ENCODE measurements around the gene SEZ6L2. TPM values are rescaled to one million over a fixed set of nuclear protein-coding genes. Genes with fewer than 3 reads are reported as not detected.

Gene SEZ6L2
- total and polyA plus RNA-seq, 2 of the 13 experiments (the other 11 are each of a cell fraction or from before 2014, with no cell fraction given), result 14.9 to 16.9 TPM

GRCh38 chr16:29841631-29842030 is 57.7 kb downstream of the SEZ6L2 start:
- Histone ChIP-seq H3K9ac (ENCODE audit: insufficient read depth, low read depth, low read length) (no peak overlapping the region), H2AFZ (ENCODE audit: low read length) (no peak overlapping the region), H3K27me3 (ENCODE audit: control insufficient read depth in 1 of 2, insufficient read depth in 2 of 2, low read length in 2 of 2) (no peaks in the 10 kb centered on the region), H4K20me1 (ENCODE audit: insufficient read depth, low read length) (no peaks in the 10 kb centered on the region), H3K4me3 (replicated peaks in 1 of 3; ENCODE audit: insufficient read depth in 1 of 3, low read depth in 2 of 3, low read length in 3 of 3) (no peak overlapping the region), H3K79me2 (ENCODE audit: insufficient read depth, low read length) (no peaks in the 10 kb centered on the region), H3K4me1 (ENCODE audit: insufficient read depth, low read length) (no peaks in the 10 kb centered on the region), H3K27ac (ENCODE audit: extremely low read length, insufficient read depth, low read length) (no peak overlapping the region), H3K36me3 (replicated peaks in 1 of 2; ENCODE audit: control insufficient read depth in 1 of 2, insufficient read depth in 2 of 2, low read length in 2 of 2) (peaks cover 1 to 5% of the 10 kb centered on the region in 2 experiments; a peak in 2 of 5 replicates), H3K4me2 (ENCODE audit: low read depth, low read length) (no peak overlapping the region), H3K9me3 (ENCODE audit: low read length) (no peaks in the 10 kb centered on the region)
- POLR2A ChIA-PET, result interaction anchor here (1.4 to 3.6 kb wide), 2 partner anchors 12 to 13 kb away, joined by 3 to 11 read pairs; no protein-coding TSS in a partner anchor
- in situ Hi-C loops (cut with HindIII; ENCODE audit: extremely low pct_ligation_motif_present, low pct_unique_long_range_greater_than_20kb) (no loop called here), intact Hi-C loops (cut with micrococcal nuclease; ENCODE audit: unreplicated experiment) (no loop called here)
- FAIRE-seq, result no peak
- CTCF ChIA-PET (ENCODE audit: low intra/inter-chr PET ratio, low total read pairs), result no interaction called here
- no peak for DNase-seq (ENCODE audit: low spot score)
- TF ChIP-seq AGO2 (optimal IDR thresholded peaks at IDR 0.05; ENCODE audit: low read depth, low read length) (peak; percentile 70), ADNP (CRISPR knock-in tag; IDR thresholded peaks at IDR 0.05) (no peak), ARNT2 (CRISPR knock-in tag; IDR thresholded peaks at IDR 0.05; ENCODE audit: low read depth) (no peak), ZNF576 (CRISPR knock-in tag; IDR thresholded peaks at IDR 0.05) (no peak)
- WGBS (ENCODE audit: low lambda C conversion rate), result 97% methylated on average over 23 of the region's 23 CpGs
- no peak for ATAC-seq
- no TSS peak for BruUV-seq (replicated peaks)

GRCh38 chr16:29840240-29840639 is 59.1 kb downstream of the SEZ6L2 start:
- FAIRE-seq, result no peak
- ATAC-seq, result no peak
- CTCF ChIA-PET (ENCODE audit: low intra/inter-chr PET ratio, low total read pairs), result no interaction called here

More at GRCh38 chr16:29840240-29840639, 59.1 kb downstream of the SEZ6L2 start:
- H3K4me3 ChIP-seq (replicated peaks in 1 of 3; ENCODE audit: insufficient read depth in 1 of 3, low read depth in 2 of 3, low read length in 3 of 3), result no peak overlapping the region
- H3K36me3 ChIP-seq (replicated peaks in 1 of 2; ENCODE audit: control insufficient read depth in 1 of 2, insufficient read depth in 2 of 2, low read length in 2 of 2), result peaks cover 1 to 5% of the 10 kb centered on the region in 2 experiments; a peak in 2 of 5 replicates
- POLR2A ChIA-PET, result interaction anchor here (0.7 kb wide), 1 partner anchor 8 kb away, joined by 5 read pairs; no protein-coding TSS in a partner anchor
- H3K27ac ChIP-seq (ENCODE audit: extremely low read length, insufficient read depth, low read length), result no peak overlapping the region
- H4K20me1 ChIP-seq (ENCODE audit: insufficient read depth, low read length), result no peaks in the 10 kb centered on the region
- 94% methylated on average over 10 of the region's 10 CpGs for WGBS (ENCODE audit: low lambda C conversion rate)
- in situ Hi-C loops (cut with HindIII; ENCODE audit: extremely low pct_ligation_motif_present, low pct_unique_long_range_greater_than_20kb), result no loop called here
- no TSS peak for BruUV-seq (replicated peaks)
- intact Hi-C loops (cut with micrococcal nuclease; ENCODE audit: unreplicated experiment), result no loop called here
- no peak overlapping the region for H3K4me2 ChIP-seq (ENCODE audit: low read depth, low read length)
- TF ChIP-seq CENPBD1 (CRISPR knock-in tag; IDR thresholded peaks at IDR 0.05; ENCODE audit: borderline replicate concordance, low read depth) (no peak), HIVEP1 (CRISPR knock-in tag; IDR thresholded peaks at IDR 0.05) (no peak), PATZ1 (CRISPR knock-in tag; IDR thresholded peaks at IDR 0.05) (no peak), ZNF414 (CRISPR knock-in tag; IDR thresholded peaks at IDR 0.05) (no peak), TEAD2 (CRISPR knock-in tag; IDR thresholded peaks at IDR 0.05) (no peak), JUNB (CRISPR knock-in tag; IDR thresholded peaks at IDR 0.05; ENCODE audit: borderline replicate concordance) (no peak), SIX4 (CRISPR knock-in tag; IDR thresholded peaks at IDR 0.05) (no peak), CHCHD3 (CRISPR knock-in tag; IDR thresholded peaks at IDR 0.05) (no peak), ZSCAN9 (CRISPR knock-in tag; IDR thresholded peaks at IDR 0.05; ENCODE audit: borderline replicate concordance) (no peak)
- H3K4me1 ChIP-seq (ENCODE audit: insufficient read depth, low read length), result no peaks in the 10 kb centered on the region
- no peaks in the 10 kb centered on the region for H3K79me2 ChIP-seq (ENCODE audit: insufficient read depth, low read length)
- DNase-seq (ENCODE audit: low spot score), result no peak
- no peak overlapping the region for H3K9ac ChIP-seq (ENCODE audit: insufficient read depth, low read depth, low read length)
- no peaks in the 10 kb centered on the region for H3K27me3 ChIP-seq (ENCODE audit: control insufficient read depth in 1 of 2, insufficient read depth in 2 of 2, low read length in 2 of 2)
- no peak overlapping the region for H2AFZ ChIP-seq (ENCODE audit: low read length)
- no peaks in the 10 kb centered on the region for H3K9me3 ChIP-seq (ENCODE audit: low read length)

Data from HepG2 (cell line).